GM13977 (cell line): Measurements from ENCODE around the gene ANKRD39.

Experiments used
- DNase-seq: peaks from one replicate; pipeline ENCODE4 v3.0.0; 2012; ENCODE audit warnings: low spot score
- in situ Hi-C: fragments of 300-500 bp; cut with MboI; formaldehyde crosslinking; loops from one replicate; pipeline ENCODE4 v1.12.0; 2022; ENCODE audit warnings: low sequenced_read_pairs, low pct_unique_long_range_greater_than_20kb, mixed read lengths, inconsistent platforms; ENCODE audit not compliant: unreplicated experiment
- TF ChIP-seq, protein P1 (sequence below): IDR thresholded peaks from 2 replicates; pipeline ENCODE4 v1.5.1; 2012; ENCODE audit warnings: mild to moderate bottlenecking, control low read depth; ENCODE audit not compliant: insufficient read depth; ENCODE audit errors: extremely low read depth, missing control alignments

Gene ANKRD39

DNA sequence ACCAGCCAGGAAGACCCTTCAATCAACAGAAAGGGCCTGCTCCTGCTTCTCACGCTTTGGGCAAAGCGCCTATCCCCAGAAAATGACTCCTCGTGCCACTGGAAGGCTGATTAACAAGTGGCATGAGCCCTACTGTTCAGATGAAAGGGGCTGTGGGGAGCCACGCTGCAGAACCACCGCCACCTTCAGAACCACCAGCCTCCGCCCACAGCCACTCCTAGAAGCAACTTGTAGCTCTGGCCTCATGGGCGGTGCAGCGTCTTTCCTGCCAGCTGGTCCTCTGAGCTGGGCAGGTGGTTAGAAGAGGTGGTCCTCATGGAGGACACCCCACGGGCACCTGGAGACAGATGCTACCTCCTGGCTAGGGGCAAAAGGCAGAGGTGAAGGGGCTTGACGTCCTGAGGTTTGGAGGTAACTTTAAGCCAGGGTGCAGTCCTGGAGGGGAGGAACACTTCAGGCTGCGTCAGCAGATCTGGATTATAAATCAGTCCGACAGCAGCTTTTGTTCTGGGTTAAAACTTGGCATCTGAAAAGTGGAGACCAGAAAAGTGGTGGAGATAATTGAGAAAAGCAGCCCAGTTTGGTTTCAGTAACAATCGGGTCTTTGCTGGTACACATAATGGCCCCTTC is 12.9 kb upstream of the ANKRD39 start:
- TF ChIP-seq, protein P1, sequence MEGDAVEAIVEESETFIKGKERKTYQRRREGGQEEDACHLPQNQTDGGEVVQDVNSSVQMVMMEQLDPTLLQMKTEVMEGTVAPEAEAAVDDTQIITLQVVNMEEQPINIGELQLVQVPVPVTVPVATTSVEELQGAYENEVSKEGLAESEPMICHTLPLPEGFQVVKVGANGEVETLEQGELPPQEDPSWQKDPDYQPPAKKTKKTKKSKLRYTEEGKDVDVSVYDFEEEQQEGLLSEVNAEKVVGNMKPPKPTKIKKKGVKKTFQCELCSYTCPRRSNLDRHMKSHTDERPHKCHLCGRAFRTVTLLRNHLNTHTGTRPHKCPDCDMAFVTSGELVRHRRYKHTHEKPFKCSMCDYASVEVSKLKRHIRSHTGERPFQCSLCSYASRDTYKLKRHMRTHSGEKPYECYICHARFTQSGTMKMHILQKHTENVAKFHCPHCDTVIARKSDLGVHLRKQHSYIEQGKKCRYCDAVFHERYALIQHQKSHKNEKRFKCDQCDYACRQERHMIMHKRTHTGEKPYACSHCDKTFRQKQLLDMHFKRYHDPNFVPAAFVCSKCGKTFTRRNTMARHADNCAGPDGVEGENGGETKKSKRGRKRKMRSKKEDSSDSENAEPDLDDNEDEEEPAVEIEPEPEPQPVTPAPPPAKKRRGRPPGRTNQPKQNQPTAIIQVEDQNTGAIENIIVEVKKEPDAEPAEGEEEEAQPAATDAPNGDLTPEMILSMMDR = no peak
- no peak for DNase-seq
- in situ Hi-C loops = no loop called here

DNA sequence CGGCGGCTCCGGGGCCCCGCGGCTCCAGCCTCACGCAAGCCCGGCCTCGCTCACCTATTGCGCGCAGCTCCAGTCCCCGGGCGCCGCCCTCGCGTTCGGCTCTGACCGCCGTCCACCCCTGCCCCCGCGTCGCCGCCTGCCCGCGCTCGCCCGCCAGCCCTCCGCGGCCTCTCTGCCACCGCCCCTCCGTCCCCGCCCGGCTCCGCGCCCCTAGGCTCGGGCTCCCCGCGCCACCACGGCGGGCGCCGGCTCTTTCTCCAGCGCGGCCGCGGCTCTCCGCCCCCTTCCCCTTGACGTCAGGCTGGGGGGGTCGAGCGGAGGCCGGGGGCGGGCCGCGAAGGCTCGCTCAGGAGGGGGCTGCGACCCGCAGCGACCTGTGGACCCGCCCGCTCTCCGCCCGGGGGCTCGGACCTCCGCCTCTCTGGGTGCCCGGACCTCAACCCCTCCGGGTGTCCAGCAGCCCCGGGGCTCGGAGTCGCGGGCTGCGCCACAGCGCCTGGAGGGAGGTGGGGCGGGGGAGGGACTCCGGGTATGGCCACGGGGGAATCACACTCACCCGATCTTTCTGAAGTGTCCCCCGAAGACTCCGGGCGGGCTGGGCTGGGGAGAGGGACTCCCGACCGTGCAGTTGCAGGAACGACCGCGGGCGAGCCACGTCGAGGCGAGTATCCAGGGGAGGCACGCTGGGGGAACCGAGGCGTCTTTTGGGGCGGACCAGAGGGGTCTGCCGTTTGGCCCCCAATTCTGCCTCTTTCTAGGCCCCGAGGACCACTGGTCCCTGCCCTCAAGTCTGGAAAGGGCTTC is 12.2 kb upstream of the ANKRD39 start, which contains the start of gene SEMA4C:
SEMA4C (minus strand) TSS at position 259 of the 804 bp plus-strand sequence. CDS start 2,194 bp downstream, outside the sequence.
- DNase-seq = peak; percentile 83
- in situ Hi-C loops = no loop called here
- TF ChIP-seq, protein P1 = no peak

DNA sequence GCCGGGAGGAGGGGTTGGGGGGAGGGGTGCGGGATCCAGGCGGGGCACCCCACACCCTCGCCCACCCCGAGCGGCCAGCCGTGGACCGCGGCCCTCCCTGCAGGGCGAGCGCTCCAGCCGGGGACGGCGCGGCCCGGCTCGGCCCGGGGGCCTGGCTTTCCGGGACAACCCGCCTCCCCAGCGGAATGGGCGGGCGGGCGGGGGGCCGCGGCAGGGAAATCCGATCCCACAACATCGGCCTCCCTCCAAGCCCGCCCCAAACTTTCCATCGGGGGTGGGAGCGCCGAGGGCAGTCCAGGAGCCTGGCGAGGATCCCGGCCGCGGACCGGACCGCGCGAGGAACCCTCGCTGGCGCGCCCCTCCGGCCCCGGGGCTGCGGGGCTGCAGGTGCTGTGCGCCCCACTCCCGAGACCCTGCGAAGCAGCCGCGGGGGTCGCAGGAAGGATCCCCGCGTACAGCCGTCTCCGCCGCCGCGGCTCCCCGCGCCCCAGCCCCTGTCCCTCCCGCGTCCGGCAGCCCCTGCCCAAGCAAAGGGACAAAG is 11.5 kb upstream of the ANKRD39 start:
- peak; percentile 58 for DNase-seq
- in situ Hi-C loops = no loop called here
- TF ChIP-seq, protein P1 = no peak

DNA sequence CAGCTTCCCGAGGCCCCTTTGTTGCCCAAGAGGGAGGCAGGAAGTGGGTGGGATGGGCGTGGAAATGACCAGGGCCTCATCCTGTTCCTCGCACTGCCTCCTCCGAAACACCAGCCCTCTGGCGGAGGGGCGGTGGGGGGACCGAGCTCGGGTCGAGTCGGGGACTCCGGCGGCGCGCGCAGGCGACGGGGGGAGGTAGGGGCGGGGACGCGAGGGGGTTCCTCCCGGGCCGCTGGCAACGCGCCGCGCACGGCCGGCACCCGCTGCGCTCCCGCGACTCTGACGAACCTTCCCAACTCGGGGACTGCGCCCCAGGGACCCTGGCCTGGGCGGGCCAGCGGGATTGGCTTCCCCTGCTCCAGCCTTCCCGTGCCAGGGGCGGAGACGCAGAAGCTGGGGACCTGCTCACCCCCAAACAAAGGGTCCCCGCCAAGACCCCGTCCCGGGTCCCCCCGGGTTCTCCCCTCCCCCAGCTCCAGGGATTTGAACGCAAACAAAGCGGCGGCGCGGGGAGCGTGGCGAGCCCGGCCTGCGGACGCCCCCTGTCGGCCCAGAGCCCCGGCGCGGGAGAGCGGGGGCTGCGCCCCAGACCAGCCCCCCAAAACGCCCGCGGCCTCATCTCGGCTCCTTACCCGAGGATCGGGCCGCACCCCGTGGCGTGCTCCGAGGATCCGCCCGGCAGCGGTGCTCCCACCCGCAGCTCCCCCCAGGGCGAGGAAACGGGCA is 10.9 kb upstream of the ANKRD39 start:
- TF ChIP-seq, protein P1 = peak; percentile 80
- DNase-seq = peak; percentile 93
- in situ Hi-C loops = no loop called here

DNA sequence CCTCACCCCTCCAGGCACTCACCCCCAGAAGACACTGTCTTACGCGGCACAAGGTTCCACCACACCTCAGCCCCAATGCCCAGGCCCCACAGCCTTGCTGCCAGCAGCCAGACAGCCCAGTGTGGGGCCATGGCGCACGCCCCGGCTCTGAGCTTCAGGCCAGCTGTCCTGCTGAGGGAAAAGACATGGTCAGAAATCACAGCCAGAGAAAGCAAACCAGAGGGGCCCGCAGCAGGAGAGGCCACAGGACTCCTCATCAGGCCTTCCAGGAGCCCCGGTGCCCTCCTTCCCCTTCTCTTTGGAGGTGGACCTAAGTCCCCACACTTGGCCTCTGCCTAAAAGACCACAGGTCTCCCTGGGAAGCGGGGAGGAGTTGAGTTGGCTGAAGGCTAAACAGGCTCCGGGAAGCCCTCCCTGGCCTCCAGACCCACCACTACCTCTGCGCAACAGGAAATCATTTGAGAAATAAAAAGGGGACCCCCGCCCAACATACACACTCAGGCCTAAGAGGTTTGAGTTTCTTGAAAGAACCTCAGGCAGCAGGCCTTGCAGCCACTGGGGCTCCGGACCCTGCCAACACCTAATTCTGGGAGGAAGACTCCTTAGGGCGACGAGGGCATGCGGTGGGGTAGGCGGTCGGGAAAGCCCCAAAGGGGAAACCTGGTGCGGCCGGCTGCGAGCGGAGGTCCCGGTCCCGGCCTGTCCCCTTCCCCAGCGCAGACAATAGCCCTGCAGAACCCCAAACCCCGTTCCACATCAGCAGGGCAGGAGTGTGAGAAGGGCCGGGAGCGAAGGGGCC is 10.1 kb upstream of the ANKRD39 start:
- TF ChIP-seq, protein P1 = no peak
- peak; percentile 32 for DNase-seq
- in situ Hi-C loops = no loop called here
